HG03039 (cell line): ENCODE data around the gene RBKS.
"Not testable (repeated sequence)": the region's sequence is repeated elsewhere in the genome, so short reads cannot be mapped to it uniquely, and the experiment has no call there.

ENCODE experiments used
- ATAC-seq: cut with Tn5 transposase; IDR thresholded peaks from one replicate; pipeline ENCODE4 v1.9.1; 2021; ENCODE audit warnings: mild to moderate bottlenecking, moderate library complexity; ENCODE audit not compliant: unreplicated experiment

Gene RBKS

GRCh38 chr2:27771202-27771547 lies 119.0 kb downstream of the RBKS start:
- no peak for ATAC-seq

- ATAC-seq = no peak
Measured at GRCh38 chr2:27766287-27766661, 123.9 kb downstream of the RBKS start.

- no peak for ATAC-seq
Measured at GRCh38 chr2:27765621-27766286, 124.4 kb downstream of the RBKS start.

GRCh38 chr2:27764526-27764925 lies 125.7 kb downstream of the RBKS start:
- ATAC-seq = not testable (repeated sequence)

GRCh38 chr2:27763907-27764267 lies 126.3 kb downstream of the RBKS start:
- no peak for ATAC-seq

- ATAC-seq = no peak
Measured at GRCh38 chr2:27762951-27763906, 127.0 kb downstream of the RBKS start.

- ATAC-seq = no peak
Measured at GRCh38 chr2:27756544-27757498, 133.4 kb downstream of the RBKS start.

- ATAC-seq = no peak
Measured at GRCh38 chr2:27756091-27756490, 134.1 kb downstream of the RBKS start.

- ATAC-seq = no peak
Measured at GRCh38 chr2:27754831-27755230, 135.4 kb downstream of the RBKS start.

GRCh38 chr2:27754138-27754588 lies 136.0 kb downstream of the RBKS start:
- ATAC-seq = no peak

GRCh38 chr2:27752551-27753237 lies 137.5 kb downstream of the RBKS start:
- no peak for ATAC-seq

- no peak for ATAC-seq
Measured at GRCh38 chr2:27751377-27751776, 138.8 kb downstream of the RBKS start.

GRCh38 chr2:27748803-27749554 lies 141.2 kb downstream of the RBKS start:
- not testable (repeated sequence) for ATAC-seq

GRCh38 chr2:27747827-27748352 lies 142.3 kb downstream of the RBKS start:
- ATAC-seq = no peak

GRCh38 chr2:27746325-27746724 lies 143.9 kb downstream of the RBKS start:
- no peak for ATAC-seq

- not testable (repeated sequence) for ATAC-seq
Measured at GRCh38 chr2:27745494-27745893, 144.7 kb downstream of the RBKS start.

GRCh38 chr2:27742571-27742970 lies 147.6 kb downstream of the RBKS start:
- ATAC-seq = no peak

- ATAC-seq = no peak
Measured at GRCh38 chr2:27741673-27742072, 148.5 kb downstream of the RBKS start.

- no peak for ATAC-seq
Measured at GRCh38 chr2:27739058-27739373, 151.2 kb downstream of the RBKS start.
